Right lobe of liver (tissue), 6 donors: ENCODE measurements around the gene MRPL41. TPM values are rescaled to one million over a fixed set of nuclear protein-coding genes. Genes with fewer than 3 reads are reported as not detected.
"Not testable (repeated sequence)": the region's sequence is repeated elsewhere in the genome, so short reads cannot be mapped to it uniquely, and the experiment has no call there.

Source experiments
- ATAC-seq, 4 donors: fragments of 200-7000 bp; cut with Tn5 transposase; one replicate each; pipeline ENCODE4 v1.9.1; 2020; ENCODE audit warnings: mild to moderate bottlenecking in 4 of 4, moderate library complexity in 4 of 4
- DNase-seq, 3 donors: peaks; one replicate each; pipeline ENCODE4 v3.0.0-alpha.2; 2020
- H3K27ac ChIP-seq, 3 donors: fragments of 200-600 bp; one replicate each; pipeline ENCODE4 v1.8.0; 2022
- H3K27me3 ChIP-seq, 2 donors: fragments of 200-600 bp; one replicate each; pipeline ENCODE4 v1.8.0; 2022
- H3K36me3 ChIP-seq, 4 donors: fragments of 200-600 bp; sonication (generic) in 1 of 4; one replicate each; pipeline versions ENCODE4 v1.5.1 to v1.8.0; 2017 to 2022; ENCODE audit warnings: control low read depth in 1 of 4
- H3K4me1 ChIP-seq, 4 donors: fragments of 200-600 bp; sonication (generic) in 1 of 4; one replicate each; pipeline versions ENCODE4 v1.5.1 to v1.8.0; 2017 to 2022; ENCODE audit warnings: control low read depth in 1 of 4
- H3K4me3 ChIP-seq, 3 donors: fragments of 200-600 bp; one replicate each; pipeline ENCODE4 v1.8.0; 2022
- H3K9me3 ChIP-seq, 4 donors: fragments of 200-600 bp; sonication (generic) in 1 of 4; one replicate each; pipeline versions ENCODE4 v1.5.1 to v1.8.0; 2017 to 2022; ENCODE audit warnings: control low read depth in 1 of 4
- CTCF ChIP-seq, 4 donors: fragments of 200-600 bp in 3 of 4; fragments of 450-650 bp in 1 of 4; IDR thresholded peaks; one replicate each; pipeline versions ENCODE4 v1.5.1 to v1.8.0; 2016 to 2022; ENCODE audit warnings: antibody characterized with exemption in 4 of 4, mild to moderate bottlenecking in 2 of 4
- POLR2A ChIP-seq: fragments of 450-650 bp; IDR thresholded peaks from one replicate; pipeline ENCODE4 v1.6.1; 2017; ENCODE audit warnings: antibody characterized with exemption, mild to moderate bottlenecking
- WGBS: methylation state at CpG from one replicate; pipeline ENCODE4 v1.1.6; 2018; ENCODE audit warnings: low coverage, low lambda C conversion rate; ENCODE audit not compliant: insufficient coverage; ENCODE audit errors: missing lambda C conversion rate; 5-methylcytosine and 5-hydroxymethylcytosine counted together
- intact Hi-C, 2 donors: fragments of 100-400 bp; cut with DNase I; formaldehyde crosslinking; loops; one replicate each; pipeline versions ENCODE4 v1.11.2 to v1.14.1; 2022
- total RNA-seq, 6 experiments: library from RNA; depleted of rRNA in 2 of 6; stranded (reverse); fragments of >200 nt in 2 of 6; fragmentation: NEBNext Ultra II Directional in 3 of 6; extraction: Animal tissue kit (Norgen Biotek cat#: 25700) in 3 of 6; gene quantifications; one replicate each; pipeline versions ENCODE4 v1.1.0 to v1.2.4, GENCODE V29; 2016 to 2023
- donor health status: DM: no; HTN: yes; CAD: no.
- donor health status: DM: no; HTN: no; CAD: no.
- donor health status: DM: no; HTN: no; CAD: no.
- donor health status: DM: no; HTN: yes; CAD: no.
- donor health status: DM: no; HTN: yes; CAD: no.

MRPL41 gene
- total RNA-seq, 6 experiments from 2014 or later: 43.4 to 97.8 (median 74.0) TPM

- WGBS: 100% methylated on average over 3 of the region's 18 CpGs
- Histone ChIP-seq H3K4me1 (peaks cover 0 to 9% (median 0%) of the 10 kb centered on the region in 4 donors), H3K9me3 (no peaks in the 10 kb centered on the region), H3K4me3 (no peak overlapping the region), H3K27ac (no peak overlapping the region), H3K27me3 (no peaks in the 10 kb centered on the region), H3K36me3 (peaks cover 0 to 19% (median 0%) of the 10 kb centered on the region in 4 donors)
- intact Hi-C loops: no loop called here
- peak in 1 of 4 donors; percentile 44 for ATAC-seq
- DNase-seq: no peak
- no peak for TF ChIP-seq CTCF (IDR thresholded peaks at IDR 0.05)
- no peak for TF ChIP-seq POLR2A
Observed at GRCh38 chr9:137564817-137565411, 13.2 kb downstream of the MRPL41 start.

GRCh38 chr9:137568445-137568844 is 16.8 kb downstream of the MRPL41 start:
- ATAC-seq, DNase-seq, intact Hi-C loops, H3K27me3 ChIP-seq, H3K9me3 ChIP-seq, H3K27ac ChIP-seq, H3K4me1 ChIP-seq, H3K4me3 ChIP-seq: not testable (repeated sequence)
- H3K36me3 ChIP-seq: peaks cover 0 to 16% (median 5%) of the 10 kb centered on the region in 4 donors
- 85% methylated on average over 2 of the region's 5 CpGs for WGBS

GRCh38 chr9:137569609-137570203 is 18.0 kb downstream of the MRPL41 start:
- no peaks in the 10 kb centered on the region for H3K27me3 ChIP-seq
- no peak overlapping the region for H3K4me3 ChIP-seq
- TF ChIP-seq CTCF (IDR thresholded peaks at IDR 0.05): no peak
- no peak for TF ChIP-seq POLR2A
- H3K36me3 ChIP-seq: peaks cover 0 to 18% (median 8%) of the 10 kb centered on the region in 4 donors
- intact Hi-C loops: no loop called here
- H3K4me1 ChIP-seq: no peaks in the 10 kb centered on the region
- ATAC-seq: no peak
- H3K9me3 ChIP-seq: no peaks in the 10 kb centered on the region
- no peak for DNase-seq
- no peak overlapping the region for H3K27ac ChIP-seq
- 98% methylated on average over 5 of the region's 5 CpGs for WGBS

GRCh38 chr9:137570566-137570965 is 18.9 kb downstream of the MRPL41 start:
- intact Hi-C loops: no loop called here
- DNase-seq (no peak), ATAC-seq (no peak)
- TF ChIP-seq POLR2A: no peak
- no peak for TF ChIP-seq CTCF (IDR thresholded peaks at IDR 0.05)
- no peak overlapping the region for H3K4me3 ChIP-seq
- H3K36me3 ChIP-seq: peaks cover 0 to 25% (median 8%) of the 10 kb centered on the region in 4 donors
- WGBS: 100% methylated on average over 1 of the region's 3 CpGs
- H3K27me3 ChIP-seq: no peaks in the 10 kb centered on the region
- no peak overlapping the region for H3K27ac ChIP-seq
- H3K9me3 ChIP-seq: no peaks in the 10 kb centered on the region
- H3K4me1 ChIP-seq: no peaks in the 10 kb centered on the region

- no peaks in the 10 kb centered on the region for H3K27me3 ChIP-seq
Observed at GRCh38 chr9:137574192-137574591, 22.5 kb downstream of the MRPL41 start.

More at GRCh38 chr9:137574192-137574591, 22.5 kb downstream of the MRPL41 start:
- ATAC-seq: no peak
- H3K9me3 ChIP-seq: no peaks in the 10 kb centered on the region
- no peak overlapping the region for H3K4me3 ChIP-seq
- no peak for TF ChIP-seq CTCF (IDR thresholded peaks at IDR 0.05)
- no peak for TF ChIP-seq POLR2A
- peaks cover 0 to 23% (median 5%) of the 10 kb centered on the region in 4 donors for H3K4me1 ChIP-seq
- H3K36me3 ChIP-seq: peaks cover 0 to 30% (median 10%) of the 10 kb centered on the region in 4 donors
- no peak for DNase-seq
- intact Hi-C loops: no loop called here
- H3K27ac ChIP-seq: no peak overlapping the region
- 97% methylated on average over 5 of the region's 10 CpGs for whole genome bisulfite sequencing
